GM19193 (cell line): ENCODE measurements around the gene ST7L.

Experiments
- POLR2A ChIP-seq: IDR thresholded peaks from 4 replicates; pipeline ENCODE4 v1.6.1; 2011; ENCODE audit not compliant: insufficient read depth, insufficient read length; ENCODE audit errors: extremely low read depth

ST7L gene

GRCh38 chr1:112504661-112505399, 114.1 kb downstream of the ST7L start:
- TF ChIP-seq POLR2A = no peak

- TF ChIP-seq POLR2A = no peak
Measured at GRCh38 chr1:112504001-112504660, 114.8 kb downstream of the ST7L start.

- TF ChIP-seq POLR2A = no peak
Measured at GRCh38 chr1:112502826-112503225, 116.1 kb downstream of the ST7L start.

GRCh38 chr1:112501810-112502641, 116.9 kb downstream of the ST7L start:
- no peak for TF ChIP-seq POLR2A

- no peak for TF ChIP-seq POLR2A
Measured at GRCh38 chr1:112496290-112496689, 122.7 kb downstream of the ST7L start.

- TF ChIP-seq POLR2A = no peak
Measured at GRCh38 chr1:112493351-112493750, 125.6 kb downstream of the ST7L start.

- TF ChIP-seq POLR2A = no peak
Measured at GRCh38 chr1:112492076-112492475, 126.9 kb downstream of the ST7L start.

GRCh38 chr1:112488141-112488540, 130.8 kb downstream of the ST7L start:
- TF ChIP-seq POLR2A = no peak

GRCh38 chr1:112478314-112478713, 140.6 kb downstream of the ST7L start:
- TF ChIP-seq POLR2A = no peak

- no peak for TF ChIP-seq POLR2A
Measured at GRCh38 chr1:112477550-112477949, 141.4 kb downstream of the ST7L start.
